ENCODE measurements around the gene EPHA6.

EPHA6 gene

GRCh38 chr3:97665896-97666295 lies 851.5 kb downstream of the EPHA6 start:
- Histone ChIP-seq H3K27me3 (replicated peaks; ENCODE audit: control insufficient read depth, insufficient read depth, low read length, poor library complexity, severe bottlenecking) (no peaks in the 10 kb centered on the region), H3K36me3 (ENCODE audit: control insufficient read depth, insufficient read depth, low read length) (no peaks in the 10 kb centered on the region), H3K4me3 (ENCODE audit: insufficient read depth, low read depth, low read length, poor library complexity, severe bottlenecking) (no peak overlapping the region), H3K27ac (ENCODE audit: insufficient read depth, low read length, poor library complexity, severe bottlenecking) (no peak overlapping the region), H3K4me1 (ENCODE audit: control insufficient read depth, insufficient read depth, low read length, poor library complexity, severe bottlenecking) (no peaks in the 10 kb centered on the region), H3K9me3 (ENCODE audit: control insufficient read depth, low read length) (no peaks in the 10 kb centered on the region)
- no peak for DNase-seq

- Histone ChIP-seq H3K27me3 (replicated peaks; ENCODE audit: control insufficient read depth, insufficient read depth, low read length, poor library complexity, severe bottlenecking) (no peaks in the 10 kb centered on the region), H3K36me3 (ENCODE audit: control insufficient read depth, insufficient read depth, low read length) (no peaks in the 10 kb centered on the region), H3K4me3 (ENCODE audit: insufficient read depth, low read depth, low read length, poor library complexity, severe bottlenecking) (no peak overlapping the region), H3K27ac (ENCODE audit: insufficient read depth, low read length, poor library complexity, severe bottlenecking) (no peak overlapping the region), H3K9me3 (ENCODE audit: control insufficient read depth, low read length) (no peaks in the 10 kb centered on the region), H3K4me1 (ENCODE audit: control insufficient read depth, insufficient read depth, low read length, poor library complexity, severe bottlenecking) (no peaks in the 10 kb centered on the region)
- DNase-seq = no peak
These were observed 856.6 kb downstream of the EPHA6 start for GRCh38 chr3:97670952-97671351.

DNA sequence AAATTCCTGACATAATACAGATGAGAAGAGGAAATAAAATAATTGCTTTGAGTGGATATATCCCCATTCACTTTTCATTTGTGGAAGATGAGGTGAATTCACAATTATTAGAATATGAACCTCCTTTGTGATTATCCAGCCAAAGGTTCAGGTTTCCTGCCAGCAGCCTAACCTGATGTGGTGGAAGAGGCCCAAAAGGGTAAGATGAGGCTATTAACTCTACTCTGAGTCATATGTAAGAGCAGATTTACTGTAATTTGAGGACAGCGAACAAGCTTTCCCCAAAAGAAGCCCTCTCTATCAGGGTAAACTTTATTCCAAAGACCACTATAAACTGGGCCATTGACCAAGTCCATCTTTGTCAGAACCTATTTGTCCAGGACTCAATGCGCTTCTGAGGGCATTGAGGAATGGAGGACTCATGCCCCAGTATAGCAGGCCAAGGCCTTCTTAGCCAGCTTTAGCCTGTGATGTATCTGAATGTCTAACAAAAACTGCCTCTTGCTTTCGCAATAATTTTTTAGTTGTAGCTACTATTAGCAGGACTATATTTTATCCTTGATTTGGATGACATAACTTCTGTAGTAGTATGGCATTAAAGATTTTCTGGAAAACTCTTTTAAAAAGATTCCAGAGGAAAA lies 859.1 kb downstream of the EPHA6 start:
- H3K4me3 ChIP-seq (ENCODE audit: insufficient read depth, low read depth, low read length, poor library complexity, severe bottlenecking) = no peak overlapping the region
- H3K36me3 ChIP-seq (ENCODE audit: control insufficient read depth, insufficient read depth, low read length) = no peaks in the 10 kb centered on the region
- H3K4me1 ChIP-seq (ENCODE audit: control insufficient read depth, insufficient read depth, low read length, poor library complexity, severe bottlenecking) = no peaks in the 10 kb centered on the region
- no peaks in the 10 kb centered on the region for H3K9me3 ChIP-seq (ENCODE audit: control insufficient read depth, low read length)
- no peak overlapping the region for H3K27ac ChIP-seq (ENCODE audit: insufficient read depth, low read length, poor library complexity, severe bottlenecking)
- DNase-seq = no peak
- no peaks in the 10 kb centered on the region for H3K27me3 ChIP-seq (replicated peaks; ENCODE audit: control insufficient read depth, insufficient read depth, low read length, poor library complexity, severe bottlenecking)

- H3K4me3 ChIP-seq (ENCODE audit: insufficient read depth, low read depth, low read length, poor library complexity, severe bottlenecking) = no peak overlapping the region
- no peak overlapping the region for H3K27ac ChIP-seq (ENCODE audit: insufficient read depth, low read length, poor library complexity, severe bottlenecking)
- DNase-seq = no peak
These were observed 860.1 kb downstream of the EPHA6 start for GRCh38 chr3:97674461-97674860.

DNA sequence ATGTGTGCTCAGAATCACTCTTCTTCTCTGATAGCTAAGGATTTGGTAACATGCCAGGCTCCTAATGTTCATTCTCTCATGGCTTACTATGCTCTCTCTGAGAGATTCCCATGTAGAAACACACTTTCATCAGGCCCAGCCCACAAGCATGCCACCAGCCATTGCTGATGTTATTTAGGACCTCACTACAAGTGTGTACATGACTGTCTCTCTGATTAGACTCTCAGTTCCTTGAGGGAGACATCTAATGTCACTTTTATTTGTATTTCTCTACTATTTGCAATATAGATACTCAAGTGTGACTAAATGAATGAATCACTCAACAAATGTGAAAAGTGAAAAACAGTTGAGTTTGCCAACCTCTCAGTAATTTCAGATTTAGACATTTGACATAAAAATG lies 865.8 kb downstream of the EPHA6 start:
- H3K27ac ChIP-seq (ENCODE audit: insufficient read depth, low read length, poor library complexity, severe bottlenecking) = no peak overlapping the region
- no peaks in the 10 kb centered on the region for H3K36me3 ChIP-seq (ENCODE audit: control insufficient read depth, insufficient read depth, low read length)
- no peaks in the 10 kb centered on the region for H3K27me3 ChIP-seq (replicated peaks; ENCODE audit: control insufficient read depth, insufficient read depth, low read length, poor library complexity, severe bottlenecking)
- H3K4me3 ChIP-seq (ENCODE audit: insufficient read depth, low read depth, low read length, poor library complexity, severe bottlenecking) = no peak overlapping the region
- H3K4me1 ChIP-seq (ENCODE audit: control insufficient read depth, insufficient read depth, low read length, poor library complexity, severe bottlenecking) = no peaks in the 10 kb centered on the region
- no peaks in the 10 kb centered on the region for H3K9me3 ChIP-seq (ENCODE audit: control insufficient read depth, low read length)
- DNase-seq = no peak

More at GRCh38 chr3:97674461-97674860, 860.1 kb downstream of the EPHA6 start:
- no peaks in the 10 kb centered on the region for H3K4me1 ChIP-seq (ENCODE audit: control insufficient read depth, insufficient read depth, low read length, poor library complexity, severe bottlenecking)
- H3K9me3 ChIP-seq (ENCODE audit: control insufficient read depth, low read length) = no peaks in the 10 kb centered on the region
- no peaks in the 10 kb centered on the region for H3K27me3 ChIP-seq (replicated peaks; ENCODE audit: control insufficient read depth, insufficient read depth, low read length, poor library complexity, severe bottlenecking)
- H3K36me3 ChIP-seq (ENCODE audit: control insufficient read depth, insufficient read depth, low read length) = no peaks in the 10 kb centered on the region

GRCh38 chr3:97680696-97681095 lies 866.3 kb downstream of the EPHA6 start:
- Histone ChIP-seq H3K27me3 (replicated peaks; ENCODE audit: control insufficient read depth, insufficient read depth, low read length, poor library complexity, severe bottlenecking) (no peaks in the 10 kb centered on the region), H3K4me1 (ENCODE audit: control insufficient read depth, insufficient read depth, low read length, poor library complexity, severe bottlenecking) (no peaks in the 10 kb centered on the region), H3K36me3 (ENCODE audit: control insufficient read depth, insufficient read depth, low read length) (no peaks in the 10 kb centered on the region), H3K9me3 (ENCODE audit: control insufficient read depth, low read length) (no peaks in the 10 kb centered on the region), H3K27ac (ENCODE audit: insufficient read depth, low read length, poor library complexity, severe bottlenecking) (no peak overlapping the region), H3K4me3 (ENCODE audit: insufficient read depth, low read depth, low read length, poor library complexity, severe bottlenecking) (no peak overlapping the region)
- no peak for DNase-seq

DNA sequence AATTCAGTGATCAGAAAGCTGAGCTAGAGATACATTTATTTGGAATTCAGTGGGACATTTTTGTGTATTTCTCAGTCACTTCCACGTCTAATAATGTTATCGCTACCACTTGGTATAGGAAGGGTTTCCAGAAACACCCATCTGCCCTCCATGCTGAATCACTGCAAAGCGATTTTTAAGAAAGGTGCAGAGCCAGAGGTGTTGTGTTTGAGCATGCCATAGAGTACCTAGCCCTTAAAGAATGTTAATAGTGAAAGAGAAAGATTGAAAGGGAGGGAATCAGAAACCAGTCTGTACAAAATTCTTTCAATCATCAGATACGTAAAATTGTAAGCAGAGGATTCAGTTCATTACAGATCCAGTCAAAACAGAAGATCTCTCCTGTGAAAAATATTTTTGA lies 870.1 kb downstream of the EPHA6 start:
- Histone ChIP-seq H3K4me1 (ENCODE audit: control insufficient read depth, insufficient read depth, low read length, poor library complexity, severe bottlenecking) (no peaks in the 10 kb centered on the region), H3K27ac (ENCODE audit: insufficient read depth, low read length, poor library complexity, severe bottlenecking) (no peak overlapping the region), H3K36me3 (ENCODE audit: control insufficient read depth, insufficient read depth, low read length) (no peaks in the 10 kb centered on the region), H3K4me3 (ENCODE audit: insufficient read depth, low read depth, low read length, poor library complexity, severe bottlenecking) (no peak overlapping the region), H3K27me3 (replicated peaks; ENCODE audit: control insufficient read depth, insufficient read depth, low read length, poor library complexity, severe bottlenecking) (no peaks in the 10 kb centered on the region), H3K9me3 (ENCODE audit: control insufficient read depth, low read length) (no peaks in the 10 kb centered on the region)
- DNase-seq = no peak

- no peak overlapping the region for H3K4me3 ChIP-seq (ENCODE audit: insufficient read depth, low read depth, low read length, poor library complexity, severe bottlenecking)
- DNase-seq = no peak
- no peak overlapping the region for H3K27ac ChIP-seq (ENCODE audit: insufficient read depth, low read length, poor library complexity, severe bottlenecking)
- no peaks in the 10 kb centered on the region for H3K9me3 ChIP-seq (ENCODE audit: control insufficient read depth, low read length)
- H3K27me3 ChIP-seq (replicated peaks; ENCODE audit: control insufficient read depth, insufficient read depth, low read length, poor library complexity, severe bottlenecking) = no peaks in the 10 kb centered on the region
- no peaks in the 10 kb centered on the region for H3K4me1 ChIP-seq (ENCODE audit: control insufficient read depth, insufficient read depth, low read length, poor library complexity, severe bottlenecking)
- H3K36me3 ChIP-seq (ENCODE audit: control insufficient read depth, insufficient read depth, low read length) = no peaks in the 10 kb centered on the region
These were observed 871.9 kb downstream of the EPHA6 start for GRCh38 chr3:97686258-97686657.

DNA sequence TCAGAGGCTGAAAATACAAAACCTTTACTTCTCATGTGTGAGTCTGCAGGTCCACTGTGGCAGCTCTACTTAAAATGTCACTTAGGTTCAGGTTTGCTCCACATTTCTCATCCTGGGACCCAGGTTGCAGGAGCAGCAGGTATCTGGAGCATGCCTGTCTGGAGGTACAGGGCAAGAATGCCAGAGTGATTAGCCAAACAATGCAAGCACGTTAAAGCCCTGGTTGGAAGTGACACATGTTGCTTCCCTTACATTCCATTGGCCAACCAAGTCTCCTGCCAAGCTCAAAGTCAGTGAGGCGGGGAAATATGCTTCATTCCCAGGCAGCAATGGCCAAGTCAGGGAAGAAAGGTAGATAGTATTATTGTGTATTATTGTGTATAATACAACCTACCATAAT lies 873.3 kb downstream of the EPHA6 start:
- Histone ChIP-seq H3K27ac (ENCODE audit: insufficient read depth, low read length, poor library complexity, severe bottlenecking) (no peak overlapping the region), H3K4me3 (ENCODE audit: insufficient read depth, low read depth, low read length, poor library complexity, severe bottlenecking) (no peak overlapping the region), H3K36me3 (ENCODE audit: control insufficient read depth, insufficient read depth, low read length) (no peaks in the 10 kb centered on the region), H3K9me3 (ENCODE audit: control insufficient read depth, low read length) (no peaks in the 10 kb centered on the region), H3K27me3 (replicated peaks; ENCODE audit: control insufficient read depth, insufficient read depth, low read length, poor library complexity, severe bottlenecking) (no peaks in the 10 kb centered on the region), H3K4me1 (ENCODE audit: control insufficient read depth, insufficient read depth, low read length, poor library complexity, severe bottlenecking) (no peaks in the 10 kb centered on the region)
- DNase-seq = no peak

DNA sequence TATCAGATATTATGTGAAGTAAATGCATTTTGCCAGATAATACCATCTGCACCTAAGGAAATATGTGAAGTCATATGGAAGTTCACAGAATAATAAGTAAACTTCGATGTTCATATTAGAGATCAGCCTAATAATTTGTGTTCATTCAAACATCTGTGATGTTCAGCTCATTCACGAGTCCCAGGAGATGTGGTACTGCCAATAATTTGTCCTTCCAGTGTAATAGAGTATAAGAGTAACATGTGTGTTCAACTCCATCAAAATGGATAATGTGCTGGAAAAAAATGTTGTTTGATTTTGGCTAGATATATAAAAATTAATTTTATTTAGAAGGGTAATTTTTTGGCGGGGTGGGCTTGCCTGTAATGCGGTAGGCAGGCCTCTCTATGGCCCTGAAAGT lies 874.7 kb downstream of the EPHA6 start:
- DNase-seq = no peak
- Histone ChIP-seq H3K27me3 (replicated peaks; ENCODE audit: control insufficient read depth, insufficient read depth, low read length, poor library complexity, severe bottlenecking) (no peaks in the 10 kb centered on the region), H3K9me3 (ENCODE audit: control insufficient read depth, low read length) (no peaks in the 10 kb centered on the region), H3K36me3 (ENCODE audit: control insufficient read depth, insufficient read depth, low read length) (no peaks in the 10 kb centered on the region), H3K4me3 (ENCODE audit: insufficient read depth, low read depth, low read length, poor library complexity, severe bottlenecking) (no peak overlapping the region), H3K4me1 (ENCODE audit: control insufficient read depth, insufficient read depth, low read length, poor library complexity, severe bottlenecking) (no peaks in the 10 kb centered on the region), H3K27ac (ENCODE audit: insufficient read depth, low read length, poor library complexity, severe bottlenecking) (no peak overlapping the region)

Measured in effector memory CD4-positive, alpha-beta T cell (primary cell).